Effector memory CD8-positive, alpha-beta T cell (primary cell): Measurements from ENCODE around the gene SHANK1.

ENCODE experiments used
- ATAC-seq: fragments of 150-1000 bp; cut with Tn5 transposase; replicated peaks from 2 replicates; pipeline ENCODE4 v1.10.0; 2021; ENCODE audit warnings: mild to moderate bottlenecking, moderate library complexity
- DNase-seq, 3 experiments: peaks; one replicate each; pipeline ENCODE4 v3.0.0; 2021
- H3K27ac Mint-ChIP-seq, 2 donors: one replicate each; pipeline ENCODE4 v1.8.0; 2022; ENCODE audit warnings: mild to moderate bottlenecking in 2 of 2, mixed read lengths in 2 of 2, moderate library complexity in 2 of 2
- H3K27me3 Mint-ChIP-seq, 2 donors: one replicate each; pipeline ENCODE4 v1.8.0; 2022; ENCODE audit warnings: mixed read lengths in 2 of 2
- H3K36me3 Mint-ChIP-seq: one replicate; pipeline ENCODE4 v1.8.0; 2022; ENCODE audit warnings: mild to moderate bottlenecking, moderate library complexity, mixed read lengths; ENCODE audit not compliant: insufficient read depth
- H3K4me1 Mint-ChIP-seq, 2 donors: one replicate each; pipeline ENCODE4 v1.8.0; 2022; ENCODE audit warnings: low read depth in 2 of 2, mixed read lengths in 2 of 2
- H3K4me3 Mint-ChIP-seq, 2 donors: one replicate each; pipeline ENCODE4 v1.8.0; 2022; ENCODE audit warnings: mild to moderate bottlenecking in 2 of 2, mixed read lengths in 2 of 2, moderate library complexity in 2 of 2
- H3K9me3 Mint-ChIP-seq, 2 donors: one replicate each; pipeline ENCODE4 v1.8.0; 2022; ENCODE audit warnings: mixed read lengths in 2 of 2

The SHANK1 gene

GRCh38 chr19:50713556-50714236, 5.9 kb downstream of the SHANK1 start:
- Mint-ChIP-seq H3K27ac (no peak overlapping the region), H3K36me3 (peaks cover 3% of the 10 kb centered on the region), H3K4me3 (no peak overlapping the region), H3K27me3 (peaks cover 70 to 88% of the 10 kb centered on the region in 2 donors), H3K4me1 (peaks cover 4 to 7% of the 10 kb centered on the region in 2 donors), H3K9me3 (no peaks in the 10 kb centered on the region)
- DNase-seq (no peak), ATAC-seq (no peak)

- no peak for DNase-seq
- H3K27ac Mint-ChIP-seq: no peak overlapping the region
- peaks cover 4 to 7% of the 10 kb centered on the region in 2 donors for H3K4me1 Mint-ChIP-seq
- no peaks in the 10 kb centered on the region for H3K9me3 Mint-ChIP-seq
- peaks cover 3% of the 10 kb centered on the region for H3K36me3 Mint-ChIP-seq
- H3K27me3 Mint-ChIP-seq: peaks cover 68 to 85% of the 10 kb centered on the region in 2 donors
- ATAC-seq: no peak
- no peak overlapping the region for H3K4me3 Mint-ChIP-seq
Measured at GRCh38 chr19:50712833-50713232, 6.8 kb downstream of the SHANK1 start.

- Mint-ChIP-seq H3K4me1 (peaks cover 4 to 5% of the 10 kb centered on the region in 2 donors), H3K36me3 (no peaks in the 10 kb centered on the region), H3K4me3 (no peak overlapping the region), H3K27me3 (peaks cover 69 to 85% of the 10 kb centered on the region in 2 donors), H3K9me3 (no peaks in the 10 kb centered on the region), H3K27ac (no peak overlapping the region)
- ATAC-seq: no peak
- no peak for DNase-seq
Measured at GRCh38 chr19:50711805-50712204, 7.8 kb downstream of the SHANK1 start.

- H3K9me3 Mint-ChIP-seq: no peaks in the 10 kb centered on the region
- peaks cover 65 to 85% of the 10 kb centered on the region in 2 donors for H3K27me3 Mint-ChIP-seq
- no peak overlapping the region for H3K27ac Mint-ChIP-seq
- no peak for ATAC-seq
- DNase-seq: no peak
- H3K4me1 Mint-ChIP-seq: peaks cover 4 to 5% of the 10 kb centered on the region in 2 donors
- H3K4me3 Mint-ChIP-seq: no peak overlapping the region
- no peaks in the 10 kb centered on the region for H3K36me3 Mint-ChIP-seq
Measured at GRCh38 chr19:50711196-50711595, 8.4 kb downstream of the SHANK1 start.

GRCh38 chr19:50710612-50711011, 9.0 kb downstream of the SHANK1 start:
- H3K4me3 Mint-ChIP-seq: no peak overlapping the region
- no peaks in the 10 kb centered on the region for H3K36me3 Mint-ChIP-seq
- ATAC-seq (no peak), DNase-seq (no peak)
- peaks cover 4 to 5% of the 10 kb centered on the region in 2 donors for H3K4me1 Mint-ChIP-seq
- H3K27ac Mint-ChIP-seq: no peak overlapping the region
- H3K9me3 Mint-ChIP-seq: no peaks in the 10 kb centered on the region
- H3K27me3 Mint-ChIP-seq: peaks cover 59 to 82% of the 10 kb centered on the region in 2 donors

GRCh38 chr19:50710094-50710493, 9.5 kb downstream of the SHANK1 start:
- H3K9me3 Mint-ChIP-seq: no peaks in the 10 kb centered on the region
- H3K4me3 Mint-ChIP-seq: no peak overlapping the region
- H3K27ac Mint-ChIP-seq: no peak overlapping the region
- H3K36me3 Mint-ChIP-seq: no peaks in the 10 kb centered on the region
- ATAC-seq: no peak
- no peak for DNase-seq
- H3K4me1 Mint-ChIP-seq: peaks cover 4 to 5% of the 10 kb centered on the region in 2 donors
- peaks cover 54 to 77% of the 10 kb centered on the region in 2 donors for H3K27me3 Mint-ChIP-seq

- Mint-ChIP-seq H3K4me1 (peaks cover 4 to 5% of the 10 kb centered on the region in 2 donors), H3K4me3 (no peak overlapping the region), H3K36me3 (no peaks in the 10 kb centered on the region), H3K27me3 (peaks cover 50 to 75% of the 10 kb centered on the region in 2 donors), H3K9me3 (no peaks in the 10 kb centered on the region), H3K27ac (no peak overlapping the region)
- DNase-seq (no peak), ATAC-seq (no peak)
Measured at GRCh38 chr19:50708179-50708879, 11.3 kb downstream of the SHANK1 start.

GRCh38 chr19:50706387-50706786, 13.2 kb downstream of the SHANK1 start:
- H3K4me3 Mint-ChIP-seq: no peak overlapping the region
- no peak for DNase-seq
- ATAC-seq: no peak
- peaks cover 36 to 62% of the 10 kb centered on the region in 2 donors for H3K27me3 Mint-ChIP-seq
- H3K9me3 Mint-ChIP-seq: no peaks in the 10 kb centered on the region
- H3K36me3 Mint-ChIP-seq: no peaks in the 10 kb centered on the region
- no peak overlapping the region for H3K27ac Mint-ChIP-seq
- no peaks in the 10 kb centered on the region for H3K4me1 Mint-ChIP-seq

- no peak overlapping the region for H3K4me3 Mint-ChIP-seq
- H3K27ac Mint-ChIP-seq: no peak overlapping the region
- DNase-seq (no peak), ATAC-seq (peak; percentile 32)
- no peaks in the 10 kb centered on the region for H3K9me3 Mint-ChIP-seq
- peaks cover 31 to 59% of the 10 kb centered on the region in 2 donors for H3K27me3 Mint-ChIP-seq
- no peaks in the 10 kb centered on the region for H3K4me1 Mint-ChIP-seq
- no peaks in the 10 kb centered on the region for H3K36me3 Mint-ChIP-seq
Measured at GRCh38 chr19:50705422-50706019, 14.1 kb downstream of the SHANK1 start.

GRCh38 chr19:50703915-50704796, 15.4 kb downstream of the SHANK1 start:
- DNase-seq: no peak

GRCh38 chr19:50702871-50703829, 16.5 kb downstream of the SHANK1 start:
- Mint-ChIP-seq H3K27me3 (peaks cover 53 to 72% of the 10 kb centered on the region in 2 donors), H3K4me1 (no peaks in the 10 kb centered on the region)

More at GRCh38 chr19:50703915-50704796, 15.4 kb downstream of the SHANK1 start:
- ATAC-seq: no peak
- H3K36me3 Mint-ChIP-seq: no peaks in the 10 kb centered on the region
- H3K27me3 Mint-ChIP-seq: peaks cover 43 to 62% of the 10 kb centered on the region in 2 donors
- no peak overlapping the region for H3K4me3 Mint-ChIP-seq
- peaks cover 0 to 3% of the 10 kb centered on the region in 2 donors for H3K9me3 Mint-ChIP-seq
- H3K4me1 Mint-ChIP-seq: no peaks in the 10 kb centered on the region
- no peak overlapping the region for H3K27ac Mint-ChIP-seq

GRCh38 chr19:50702158-50702870, 17.3 kb downstream of the SHANK1 start:
- no peaks in the 10 kb centered on the region for H3K36me3 Mint-ChIP-seq
- H3K27me3 Mint-ChIP-seq: peaks cover 52 to 74% of the 10 kb centered on the region in 2 donors
- no peaks in the 10 kb centered on the region for H3K4me1 Mint-ChIP-seq

More at GRCh38 chr19:50702871-50703829, 16.5 kb downstream of the SHANK1 start:
- no peak overlapping the region for H3K27ac Mint-ChIP-seq
- H3K4me3 Mint-ChIP-seq: no peak overlapping the region
- H3K9me3 Mint-ChIP-seq: peaks cover 0 to 3% of the 10 kb centered on the region in 2 donors
- no peak for DNase-seq
- ATAC-seq: no peak
- H3K36me3 Mint-ChIP-seq: no peaks in the 10 kb centered on the region

More at GRCh38 chr19:50702158-50702870, 17.3 kb downstream of the SHANK1 start:
- H3K27ac Mint-ChIP-seq: no peak overlapping the region
- DNase-seq: no peak
- H3K4me3 Mint-ChIP-seq: no peak overlapping the region
- ATAC-seq: no peak
- peaks cover 0 to 3% of the 10 kb centered on the region in 2 donors for H3K9me3 Mint-ChIP-seq
